Muscle layer of duodenum (tissue), 2 donors: ENCODE results near the gene GLB1L.
A peak's percentile ranks its signal among the peaks of the same experiment; 100 is the strongest.

Source experiments
- H3K27ac ChIP-seq: one replicate; pipeline ENCODE4 v1.7.0; 2013; ENCODE audit warnings: mild to moderate bottlenecking, low read length
- H3K27me3 ChIP-seq: one replicate; pipeline ENCODE4 v1.7.0; 2013; ENCODE audit warnings: low read depth, mild to moderate bottlenecking, control low read depth, low read length
- H3K36me3 ChIP-seq, 2 donors: one replicate each; pipeline ENCODE4 v1.7.0; 2013; ENCODE audit warnings: low read length in 2 of 2, control low read depth in 1 of 2, mild to moderate bottlenecking in 1 of 2; ENCODE audit not compliant: insufficient read depth in 2 of 2, control insufficient read depth in 1 of 2
- H3K4me1 ChIP-seq, 2 donors: one replicate each; pipeline ENCODE4 v1.7.0; 2013; ENCODE audit warnings: low read length in 2 of 2, mild to moderate bottlenecking in 2 of 2, control low read depth in 1 of 2, moderate library complexity in 1 of 2; ENCODE audit not compliant: insufficient read depth in 2 of 2, control insufficient read depth in 1 of 2
- H3K4me3 ChIP-seq, 2 donors: one replicate each; pipeline ENCODE4 v1.7.0; 2013; ENCODE audit warnings: low read length in 2 of 2, low read depth in 1 of 2, mild to moderate bottlenecking in 1 of 2
- H3K9me3 ChIP-seq, 2 donors: one replicate each; pipeline ENCODE4 v1.7.0; 2013; ENCODE audit warnings: low read length in 2 of 2, control low read depth in 1 of 2, mild to moderate bottlenecking in 1 of 2; ENCODE audit not compliant: control insufficient read depth in 1 of 2
- donor health status: healthy.

Gene GLB1L

GRCh38 chr2:219252084-219252483 is 6.8 kb upstream of the GLB1L start:
- H3K4me3 ChIP-seq = peak overlapping the region in 1 of 2 donors; percentile 84
- H3K27ac ChIP-seq = peak overlapping the region; percentile 72
- no peaks in the 10 kb centered on the region for H3K27me3 ChIP-seq
- H3K9me3 ChIP-seq = no peaks in the 10 kb centered on the region
- peaks cover 18 to 31% of the 10 kb centered on the region in 2 donors for H3K4me1 ChIP-seq
- peaks cover 9 to 30% of the 10 kb centered on the region in 2 donors for H3K36me3 ChIP-seq

GRCh38 chr2:219251656-219252055 is 6.4 kb upstream of the GLB1L start:
- Histone ChIP-seq H3K9me3 (no peaks in the 10 kb centered on the region), H3K27me3 (no peaks in the 10 kb centered on the region), H3K4me3 (peak overlapping the region in 1 of 2 donors; percentile 84), H3K27ac (no peak overlapping the region), H3K4me1 (peaks cover 22 to 33% of the 10 kb centered on the region in 2 donors), H3K36me3 (peaks cover 13 to 34% of the 10 kb centered on the region in 2 donors)

GRCh38 chr2:219250049-219250781 is 5.0 kb upstream of the GLB1L start:
- Histone ChIP-seq H3K27ac (peak overlapping the region; percentile 90), H3K4me3 (peak overlapping the region in 1 of 2 donors; percentile 2), H3K27me3 (no peaks in the 10 kb centered on the region), H3K36me3 (peaks cover 14 to 34% of the 10 kb centered on the region in 2 donors), H3K9me3 (no peaks in the 10 kb centered on the region), H3K4me1 (peaks cover 30 to 45% of the 10 kb centered on the region in 2 donors)

GRCh38 chr2:219249203-219249980 is 4.1 kb upstream of the GLB1L start:
- peak overlapping the region in 1 of 2 donors; percentile 2 for H3K4me3 ChIP-seq
- H3K36me3 ChIP-seq = peaks cover 14 to 34% of the 10 kb centered on the region in 2 donors
- H3K4me1 ChIP-seq = peaks cover 30 to 52% of the 10 kb centered on the region in 2 donors
- H3K27me3 ChIP-seq = no peaks in the 10 kb centered on the region
- H3K27ac ChIP-seq = peak overlapping the region; percentile 90
- H3K9me3 ChIP-seq = no peaks in the 10 kb centered on the region

- no peaks in the 10 kb centered on the region for H3K9me3 ChIP-seq
- peak overlapping the region in 1 of 2 donors; percentile 2 for H3K4me3 ChIP-seq
- peaks cover 30 to 56% of the 10 kb centered on the region in 2 donors for H3K4me1 ChIP-seq
- no peaks in the 10 kb centered on the region for H3K27me3 ChIP-seq
- H3K27ac ChIP-seq = peak overlapping the region; percentile 90
- H3K36me3 ChIP-seq = peaks cover 14 to 34% of the 10 kb centered on the region in 2 donors
These were observed 3.6 kb upstream of the GLB1L start for GRCh38 chr2:219248845-219249202.

GRCh38 chr2:219247678-219248642 is 2.7 kb upstream of the GLB1L start:
- Histone ChIP-seq H3K27me3 (no peaks in the 10 kb centered on the region), H3K4me3 (no peak overlapping the region), H3K36me3 (peaks cover 14 to 34% of the 10 kb centered on the region in 2 donors), H3K4me1 (peaks cover 30 to 56% of the 10 kb centered on the region in 2 donors), H3K27ac (peak overlapping the region; percentile 90), H3K9me3 (no peaks in the 10 kb centered on the region)

GRCh38 chr2:219246559-219246958 is 1.3 kb upstream of the GLB1L start:
- Histone ChIP-seq H3K9me3 (no peaks in the 10 kb centered on the region), H3K4me1 (peaks cover 30 to 51% of the 10 kb centered on the region in 2 donors), H3K27ac (no peak overlapping the region), H3K36me3 (peaks cover 14 to 34% of the 10 kb centered on the region in 2 donors), H3K27me3 (no peaks in the 10 kb centered on the region), H3K4me3 (peak overlapping the region in 1 of 2 donors; percentile 87)

GRCh38 chr2:219245899-219246230 is 621 bp upstream of the GLB1L start:
- H3K36me3 ChIP-seq = peaks cover 14 to 31% of the 10 kb centered on the region in 2 donors
- H3K4me1 ChIP-seq = peaks cover 30 to 51% of the 10 kb centered on the region in 2 donors
- no peaks in the 10 kb centered on the region for H3K27me3 ChIP-seq
- H3K27ac ChIP-seq = peak overlapping the region; percentile 95
- no peaks in the 10 kb centered on the region for H3K9me3 ChIP-seq
- peak overlapping the region; percentile 83 to 87 for H3K4me3 ChIP-seq

GRCh38 chr2:219244789-219245147 is 476 bp downstream of the GLB1L start:
- peaks cover 23 to 42% of the 10 kb centered on the region in 2 donors for H3K4me1 ChIP-seq
- H3K27ac ChIP-seq = peak overlapping the region; percentile 95
- no peaks in the 10 kb centered on the region for H3K27me3 ChIP-seq
- H3K36me3 ChIP-seq = peaks cover 14 to 28% of the 10 kb centered on the region in 2 donors
- H3K4me3 ChIP-seq = peak overlapping the region; percentile 83 to 87
- H3K9me3 ChIP-seq = no peaks in the 10 kb centered on the region

- peaks cover 13 to 32% of the 10 kb centered on the region in 2 donors for H3K36me3 ChIP-seq
- H3K4me3 ChIP-seq = peak overlapping the region; percentile 36 to 46
- H3K4me1 ChIP-seq = peaks cover 12 to 30% of the 10 kb centered on the region in 2 donors
- H3K9me3 ChIP-seq = no peaks in the 10 kb centered on the region
- no peaks in the 10 kb centered on the region for H3K27me3 ChIP-seq
- peak overlapping the region; percentile 39 for H3K27ac ChIP-seq
These were observed 1.9 kb downstream of the GLB1L start for GRCh38 chr2:219243291-219243761.
